Stimulated activated CD8-positive, alpha-beta memory T cell treated with anti-CD3 and anti-CD28 coated beads, Interleukin-7, amount 100 ng/mL, for 4 hours (primary cell): ENCODE results near the gene RTN4RL2.
"Not testable (repeated sequence)": the region's sequence is repeated elsewhere in the genome, so short reads cannot be mapped to it uniquely, and the experiment has no call there.

Source experiments
- DNase-seq, 2 donors: peaks; one replicate each; pipeline ENCODE4 v3.0.0-alpha.2; 2020; ENCODE audit warnings: low read depth in 2 of 2

The RTN4RL2 gene

GRCh38 chr11:57432714-57433163 is 27.6 kb upstream of the RTN4RL2 start:
- DNase-seq, result no peak

- DNase-seq, result no peak
Observed at GRCh38 chr11:57434640-57435546, 25.4 kb upstream of the RTN4RL2 start.

GRCh38 chr11:57436031-57436430 is 24.3 kb upstream of the RTN4RL2 start:
- DNase-seq, result no peak

- DNase-seq, result no peak
Observed at GRCh38 chr11:57438345-57439285, 21.7 kb upstream of the RTN4RL2 start.

- no peak for DNase-seq
Observed at GRCh38 chr11:57439786-57440185, 20.5 kb upstream of the RTN4RL2 start.

- DNase-seq, result no peak
Observed at GRCh38 chr11:57440744-57441414, 19.4 kb upstream of the RTN4RL2 start.

GRCh38 chr11:57444362-57445121 is 15.8 kb upstream of the RTN4RL2 start:
- DNase-seq, result no peak

- DNase-seq, result not testable (repeated sequence)
Observed at GRCh38 chr11:57445122-57445394, 15.3 kb upstream of the RTN4RL2 start.

GRCh38 chr11:57446055-57446454 is 14.3 kb upstream of the RTN4RL2 start:
- no peak for DNase-seq

- DNase-seq, result no peak
Observed at GRCh38 chr11:57453543-57454177, 6.7 kb upstream of the RTN4RL2 start.

GRCh38 chr11:57456960-57457642 is 3.2 kb upstream of the RTN4RL2 start:
- DNase-seq, result peak; percentile 42 to 52

- no peak for DNase-seq
Observed at GRCh38 chr11:57457643-57458023, 2.7 kb upstream of the RTN4RL2 start.

- DNase-seq, result peak in 1 of 2 donors; percentile 48
Observed at GRCh38 chr11:57458060-57458409, 2.3 kb upstream of the RTN4RL2 start.

GRCh38 chr11:57458410-57459163 is 1.7 kb upstream of the RTN4RL2 start:
- peak; percentile 68 to 79 for DNase-seq

GRCh38 chr11:57459164-57460021 is 935 bp upstream of the RTN4RL2 start:
- no peak for DNase-seq

- DNase-seq, result no peak
Observed at GRCh38 chr11:57460758-57461749, 726 bp downstream of the RTN4RL2 start.

- DNase-seq, result no peak
Observed at GRCh38 chr11:57461841-57462489, 1.6 kb downstream of the RTN4RL2 start.
